GM12873 (cell line): ENCODE data around the gene GRB10.

Experiments
- CTCF ChIP-seq: IDR thresholded peaks from 2 replicates; pipeline ENCODE4 v1.5.1; 2012; ENCODE audit warnings: low read depth, mild to moderate bottlenecking, moderate library complexity, low read length, control low read depth; ENCODE audit not compliant: insufficient read depth; ENCODE audit errors: missing control alignments

GRB10 gene

GRCh38 chr7:50608196-50608906 lies 174.3 kb downstream of the GRB10 start:
- no peak for TF ChIP-seq CTCF

GRCh38 chr7:50607524-50608125 lies 175.1 kb downstream of the GRB10 start:
- TF ChIP-seq CTCF: no peak

- no peak for TF ChIP-seq CTCF
Measured at GRCh38 chr7:50605059-50605458, 177.6 kb downstream of the GRB10 start.

GRCh38 chr7:50603287-50603686 lies 179.4 kb downstream of the GRB10 start:
- TF ChIP-seq CTCF: no peak

- no peak for TF ChIP-seq CTCF
Measured at GRCh38 chr7:50599385-50599784, 183.3 kb downstream of the GRB10 start.

- no peak for TF ChIP-seq CTCF
Measured at GRCh38 chr7:50598460-50599343, 184.0 kb downstream of the GRB10 start.

- no peak for TF ChIP-seq CTCF
Measured at GRCh38 chr7:50596484-50596883, 186.2 kb downstream of the GRB10 start.
